ENCODE data around the gene CCDC107. TPM values are rescaled to one million over a fixed set of nuclear protein-coding genes. Genes with fewer than 3 reads are reported as not detected.

CCDC107 gene
- total RNA-seq, 2 donors from 2014 or later = 54.6 to 60.3 TPM

- peak; percentile 68 for DNase-seq (ENCODE audit: low spot score)
- intact Hi-C loops (cut with DNase I) = no loop called here
These were observed 17.1 kb downstream of the CCDC107 start for GRCh38 chr9:35675204-35675603.

GRCh38 chr9:35675732-35676392 lies 17.8 kb downstream of the CCDC107 start:
- intact Hi-C loops (cut with DNase I) = no loop called here
- peak; percentile 82 for DNase-seq (ENCODE audit: low spot score)

- intact Hi-C loops (cut with DNase I) = no loop called here
These were observed 21.0 kb downstream of the CCDC107 start for GRCh38 chr9:35679091-35679490.

GRCh38 chr9:35679766-35680330 lies 21.8 kb downstream of the CCDC107 start:
- intact Hi-C loops (cut with DNase I) = no loop called here
- DNase-seq (ENCODE audit: low spot score) = peak; percentile 58

More at GRCh38 chr9:35679091-35679490, 21.0 kb downstream of the CCDC107 start:
- DNase-seq (ENCODE audit: low spot score) = peak; percentile 24

GRCh38 chr9:35680331-35681105 lies 22.4 kb downstream of the CCDC107 start:
- DNase-seq (ENCODE audit: low spot score) = peak; percentile 59
- intact Hi-C loops (cut with DNase I) = no loop called here

GRCh38 chr9:35681341-35682002 lies 23.4 kb downstream of the CCDC107 start:
- peak; percentile 76 for DNase-seq (ENCODE audit: low spot score)
- intact Hi-C loops (cut with DNase I) = no loop called here

GRCh38 chr9:35682051-35682450 lies 24.0 kb downstream of the CCDC107 start:
- DNase-seq (ENCODE audit: low spot score) = peak; percentile 77
- intact Hi-C loops (cut with DNase I) = no loop called here

- intact Hi-C loops (cut with DNase I) = no loop called here
- DNase-seq (ENCODE audit: low spot score) = peak; percentile 62
These were observed 24.6 kb downstream of the CCDC107 start for GRCh38 chr9:35682520-35683315.

GRCh38 chr9:35683323-35683722 lies 25.2 kb downstream of the CCDC107 start:
- DNase-seq (ENCODE audit: low spot score) = no peak
- intact Hi-C loops (cut with DNase I) = no loop called here

- DNase-seq (ENCODE audit: low spot score) = peak; percentile 53
- intact Hi-C loops (cut with DNase I) = no loop called here
These were observed 26.8 kb downstream of the CCDC107 start for GRCh38 chr9:35684921-35685320.

- intact Hi-C loops (cut with DNase I) = no loop called here
- DNase-seq (ENCODE audit: low spot score) = peak; percentile 70
These were observed 27.4 kb downstream of the CCDC107 start for GRCh38 chr9:35685506-35685905.

- intact Hi-C loops (cut with DNase I) = no loop called here
- DNase-seq (ENCODE audit: low spot score) = peak; percentile 41
These were observed 28.4 kb downstream of the CCDC107 start for GRCh38 chr9:35686222-35687203.

GRCh38 chr9:35687306-35687705 lies 29.2 kb downstream of the CCDC107 start:
- DNase-seq (ENCODE audit: low spot score) = peak; percentile 18
- intact Hi-C loops (cut with DNase I) = no loop called here

- intact Hi-C loops (cut with DNase I) = no loop called here
- peak; percentile 57 for DNase-seq (ENCODE audit: low spot score)
These were observed 30.0 kb downstream of the CCDC107 start for GRCh38 chr9:35687972-35688557.

- peak; percentile 73 for DNase-seq (ENCODE audit: low spot score)
- intact Hi-C loops (cut with DNase I) = no loop called here
These were observed 30.8 kb downstream of the CCDC107 start for GRCh38 chr9:35688558-35689541.

- peak; percentile 92 for DNase-seq (ENCODE audit: low spot score)
- intact Hi-C loops (cut with DNase I) = loop anchor here in 1 of 2 donors (2.0 kb wide), 1 partner anchor 29 kb away; no protein-coding TSS in a partner anchor
These were observed 31.6 kb downstream of the CCDC107 start, which contains the start of gene TPM2 for GRCh38 chr9:35689542-35690293. TPM2 (minus strand) TSS chr9:35689925; CDS start chr9:35689817, 108 bp downstream.

All from posterior vena cava (tissue), 2 donors.